HG02763 (cell line): ENCODE results near the gene VSTM2L.
A peak's percentile ranks its signal among the peaks of the same experiment; 100 is the strongest.

Experiments used
- ATAC-seq: cut with Tn5 transposase; IDR thresholded peaks from one replicate; pipeline ENCODE4 v1.9.1; 2021; ENCODE audit warnings: mild to moderate bottlenecking, moderate library complexity; ENCODE audit not compliant: unreplicated experiment

Gene VSTM2L

DNA sequence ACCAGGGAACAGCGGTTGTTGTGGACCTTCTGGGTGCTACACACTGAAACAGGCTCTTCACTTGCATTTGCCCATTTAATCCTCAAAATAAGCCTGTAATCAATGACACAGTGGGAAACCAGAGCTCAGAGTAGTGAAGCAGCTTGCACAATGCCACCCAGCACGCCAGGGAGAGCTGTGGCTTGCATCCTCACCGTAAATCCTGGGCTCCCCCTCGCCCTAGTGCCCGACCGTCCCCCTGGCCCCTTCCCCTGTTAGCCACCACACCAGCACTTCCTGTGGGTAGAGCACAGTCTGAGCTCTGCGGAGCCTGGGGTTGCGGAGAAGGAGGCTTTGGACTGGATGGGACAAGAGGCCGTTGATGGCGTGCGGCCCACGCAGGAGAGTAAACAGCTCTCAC lies 14.5 kb downstream of the VSTM2L start:
- no peak for ATAC-seq

DNA sequence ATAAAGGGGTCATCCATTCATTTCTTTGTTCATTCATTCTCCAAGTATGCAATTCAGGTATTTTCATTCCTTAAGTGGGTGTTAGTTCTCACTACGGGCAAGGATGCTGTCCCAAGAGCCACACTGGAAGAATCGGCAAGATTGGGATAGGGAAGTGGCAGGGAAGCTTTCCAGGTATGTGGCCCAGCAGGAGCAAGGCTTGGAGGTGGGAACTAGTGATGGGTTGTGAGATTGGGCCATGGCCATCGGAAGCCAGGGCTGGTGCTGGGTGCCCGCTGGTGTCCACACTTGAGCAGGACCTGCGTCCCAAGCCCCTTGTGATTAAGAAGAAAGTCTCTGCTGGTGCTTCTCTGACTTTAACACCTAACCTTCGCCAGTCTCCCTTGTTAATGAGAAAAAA lies 15.1 kb downstream of the VSTM2L start:
- no peak for ATAC-seq

DNA sequence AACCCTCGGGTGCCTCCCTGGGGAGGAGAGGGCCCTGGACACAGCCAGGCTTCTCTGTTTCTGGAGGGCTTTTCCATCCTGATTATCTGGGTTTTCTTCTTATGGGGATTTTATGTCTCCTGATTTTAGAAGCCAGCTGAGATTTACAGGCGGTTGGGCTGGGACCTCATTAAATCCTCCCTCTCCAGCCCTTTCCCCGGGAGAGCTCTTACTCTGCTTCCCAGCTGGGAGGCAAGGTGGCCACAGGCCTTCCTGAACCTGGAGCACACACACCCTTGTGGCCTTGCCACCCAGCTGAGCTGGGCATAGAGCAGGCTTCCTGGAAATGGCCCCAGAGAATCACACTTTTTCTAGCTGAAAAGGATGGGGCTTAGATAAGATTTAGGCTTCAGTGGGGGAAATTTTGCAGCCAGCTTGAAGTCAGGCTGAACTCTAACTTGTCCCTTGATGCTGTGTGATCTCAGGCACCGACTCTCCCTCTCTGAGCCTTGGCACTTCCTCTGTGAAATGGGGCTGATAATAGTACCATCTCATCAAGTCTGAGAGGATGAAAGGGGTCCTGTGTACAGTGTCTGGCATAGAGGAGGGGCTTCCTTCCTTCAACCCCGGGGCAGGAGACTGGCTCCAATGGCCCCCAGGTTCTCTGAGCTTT lies 16.6 kb downstream of the VSTM2L start:
- ATAC-seq = no peak

DNA sequence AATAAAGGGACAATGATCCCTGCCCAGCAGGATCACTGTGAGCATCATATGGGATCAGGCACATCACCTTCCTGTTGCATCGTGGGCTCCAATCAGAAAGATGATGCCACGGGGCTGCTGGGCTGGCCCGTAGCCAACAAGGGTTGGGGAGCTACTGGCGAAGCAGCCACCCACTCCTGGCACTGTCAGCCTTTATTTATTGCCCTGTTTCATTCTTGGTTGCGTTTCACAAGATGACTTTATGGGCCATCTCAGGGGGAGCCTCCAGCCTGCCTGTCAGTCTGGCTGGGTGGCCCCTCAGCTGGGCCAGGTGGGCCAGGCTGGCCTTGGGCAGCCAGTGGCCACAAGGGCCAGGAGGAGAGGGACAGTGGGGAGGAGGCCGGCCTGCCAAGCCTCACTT lies 17.3 kb downstream of the VSTM2L start:
- ATAC-seq = no peak

DNA sequence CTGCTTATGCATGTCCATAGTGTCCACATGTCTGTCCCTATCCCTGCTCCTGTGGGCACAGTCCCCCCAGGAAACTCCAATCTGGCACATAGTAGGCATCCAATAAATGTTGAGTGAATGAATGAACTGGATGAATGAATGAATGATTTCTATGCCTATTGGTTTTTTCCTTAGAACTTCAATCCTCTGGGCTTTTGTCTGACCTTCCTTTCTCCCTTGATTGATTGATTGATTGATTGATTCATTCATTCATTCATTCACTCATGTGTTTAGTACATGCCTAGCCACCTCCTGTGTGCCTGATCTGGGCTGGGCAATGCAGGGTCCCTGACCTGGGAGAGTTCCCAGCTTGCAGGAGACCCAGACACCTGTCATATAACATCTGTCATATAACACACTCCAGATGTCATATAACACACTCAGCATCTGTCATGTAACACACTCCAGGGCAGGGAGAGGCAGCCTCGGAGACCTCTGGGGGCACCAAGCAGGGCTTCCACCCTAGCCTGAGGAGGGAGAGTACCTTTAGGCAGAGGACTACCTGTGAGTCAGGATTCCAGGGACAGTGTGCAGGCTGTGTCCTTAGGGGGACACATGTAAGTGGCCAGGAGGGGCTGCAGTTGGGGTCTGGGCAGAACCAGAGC lies 17.9 kb downstream of the VSTM2L start:
- no peak for ATAC-seq

DNA sequence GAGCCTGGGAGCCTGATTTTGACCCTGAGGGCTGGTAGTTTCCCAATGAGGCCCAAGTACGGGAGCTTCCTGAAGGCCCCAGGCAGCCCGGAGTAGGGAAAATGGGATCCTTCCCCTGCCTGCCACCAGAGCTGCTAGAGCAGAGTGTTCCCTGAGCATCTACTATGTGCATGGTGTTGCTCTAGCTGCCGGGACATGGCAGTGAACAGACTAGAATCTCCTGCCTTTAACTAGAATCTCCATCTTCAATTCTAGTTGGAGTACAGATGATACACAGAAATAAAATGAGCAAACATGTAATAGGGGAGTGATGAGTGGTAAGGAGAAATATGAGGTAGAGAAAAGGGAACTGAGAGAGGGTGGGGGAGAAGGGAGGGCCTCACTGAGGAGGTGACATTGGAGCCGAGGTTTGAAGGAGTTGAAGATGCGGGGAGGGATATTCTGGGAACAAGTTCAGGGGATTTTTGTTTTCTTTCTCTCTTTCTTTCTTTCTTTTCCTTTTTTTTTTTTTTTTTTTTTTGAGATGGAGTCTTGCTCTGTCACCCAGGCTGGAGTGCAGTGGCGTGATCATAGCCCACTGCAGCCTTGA lies 18.5 kb downstream of the VSTM2L start:
- peak; percentile 62 for ATAC-seq

DNA sequence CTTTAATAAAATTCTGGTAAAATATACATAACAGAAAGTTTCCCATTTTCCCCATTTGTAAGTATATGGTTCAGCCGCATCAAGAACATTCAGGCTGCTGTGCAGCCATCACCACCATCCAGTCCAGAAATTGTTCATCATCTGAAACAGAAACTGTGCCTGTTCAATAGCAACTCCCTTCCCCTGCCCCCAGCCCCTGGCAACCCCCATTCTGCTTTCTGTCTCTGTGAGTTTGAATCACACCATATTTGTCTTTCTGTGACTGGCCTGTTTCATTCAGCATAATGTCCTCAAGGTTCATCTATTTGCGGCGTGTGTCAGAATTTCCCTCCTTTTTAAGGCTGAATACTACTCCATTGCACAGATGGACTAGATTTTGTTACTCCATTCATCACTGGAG lies 19.1 kb downstream of the VSTM2L start:
- peak; percentile 40 for ATAC-seq

DNA sequence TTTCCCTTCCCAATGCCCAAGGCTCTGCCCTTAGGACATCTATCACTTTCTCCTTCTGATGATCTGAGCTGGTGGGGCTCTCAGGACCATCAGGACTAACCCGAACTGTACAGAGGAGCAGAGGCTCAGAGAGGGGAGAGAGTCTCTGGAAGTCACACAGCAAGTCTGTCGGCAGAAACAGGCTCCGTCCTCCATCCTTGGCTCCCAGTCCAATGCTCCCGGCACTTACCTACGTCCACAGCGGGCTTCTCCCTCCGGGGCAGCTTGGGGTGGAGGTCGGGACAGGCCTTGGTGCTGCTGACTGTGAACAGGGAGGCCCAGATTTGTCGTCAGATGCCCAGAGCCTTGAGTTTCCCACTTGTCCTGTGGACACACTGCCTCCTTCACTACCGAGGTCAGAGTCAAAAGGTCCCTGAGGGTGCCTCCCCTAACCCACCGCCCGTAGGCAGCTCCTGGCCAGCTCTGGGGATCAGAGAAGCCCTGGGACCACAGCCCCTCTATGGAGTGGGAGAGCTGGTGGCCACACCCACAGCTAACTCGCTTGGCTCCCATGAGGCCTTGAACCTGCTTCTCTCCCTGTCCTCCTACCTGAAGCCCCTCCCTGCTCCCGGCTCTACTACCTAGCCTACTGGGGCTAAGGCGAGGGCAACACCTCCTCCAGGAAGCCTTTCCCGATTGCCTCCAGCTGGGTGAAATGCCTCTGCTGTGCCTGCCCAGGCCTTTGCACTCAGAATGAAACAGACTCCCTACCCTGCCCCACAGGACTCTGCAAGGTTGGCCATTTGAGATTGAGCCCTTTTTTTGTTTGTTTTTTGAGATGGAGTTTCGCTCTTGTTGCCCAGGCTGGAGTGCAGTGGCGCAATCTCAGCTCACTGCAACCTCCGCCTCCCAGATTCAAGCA lies 22.6 kb downstream of the VSTM2L start:
- no peak for ATAC-seq

DNA sequence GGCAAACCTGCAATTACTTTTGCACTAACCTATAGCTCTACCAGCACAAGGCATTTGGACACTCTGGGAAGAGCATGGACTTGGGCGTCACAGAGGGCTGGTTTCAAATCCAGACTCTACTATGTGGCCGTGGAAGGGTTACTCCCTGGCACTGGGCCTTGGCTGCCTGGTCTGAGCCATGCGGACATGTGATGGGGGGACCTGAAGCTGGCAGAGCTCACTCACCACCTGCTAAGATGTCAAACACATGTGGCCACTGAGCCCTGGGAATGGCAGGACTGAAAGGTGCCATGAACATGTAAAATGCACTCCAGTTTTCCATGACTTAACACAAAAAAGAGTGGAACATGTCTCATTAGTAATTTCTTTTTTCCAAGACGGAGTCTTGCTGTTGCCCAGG lies 23.7 kb downstream of the VSTM2L start:
- ATAC-seq = no peak

DNA sequence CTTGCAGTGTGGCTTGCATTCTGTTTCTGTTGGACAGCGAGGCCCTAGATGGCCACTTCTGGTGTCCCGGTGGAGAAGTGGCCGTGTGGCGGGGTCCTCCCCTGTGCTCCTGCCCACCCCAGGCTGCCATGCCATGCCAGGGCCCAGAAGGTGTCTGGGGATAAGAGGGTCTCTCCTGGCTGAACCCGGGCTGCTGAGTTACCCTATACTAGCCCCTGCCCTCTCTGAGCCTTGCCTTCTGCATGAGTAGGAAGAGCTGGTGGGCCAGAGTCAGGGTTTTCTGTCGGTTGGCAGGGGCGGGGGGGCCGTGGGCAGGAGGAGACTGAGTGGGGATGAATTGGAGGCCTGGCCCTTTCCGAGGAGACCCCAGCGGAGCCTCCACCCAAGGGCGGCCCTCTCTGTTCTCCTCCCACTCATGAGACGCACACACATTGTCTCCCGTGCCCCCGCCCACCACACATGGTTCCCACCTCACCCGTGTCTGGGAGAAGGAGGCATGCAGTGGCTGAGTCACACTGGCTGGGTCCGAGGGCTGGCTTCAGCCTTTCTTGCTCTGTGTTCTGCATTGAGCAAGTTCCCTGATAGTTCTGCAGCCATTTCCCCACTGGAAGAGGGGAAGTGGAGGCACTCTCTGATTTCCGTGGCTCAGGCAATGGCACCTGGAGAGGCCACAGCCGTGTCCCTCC lies 24.6 kb downstream of the VSTM2L start:
- no peak for ATAC-seq

DNA sequence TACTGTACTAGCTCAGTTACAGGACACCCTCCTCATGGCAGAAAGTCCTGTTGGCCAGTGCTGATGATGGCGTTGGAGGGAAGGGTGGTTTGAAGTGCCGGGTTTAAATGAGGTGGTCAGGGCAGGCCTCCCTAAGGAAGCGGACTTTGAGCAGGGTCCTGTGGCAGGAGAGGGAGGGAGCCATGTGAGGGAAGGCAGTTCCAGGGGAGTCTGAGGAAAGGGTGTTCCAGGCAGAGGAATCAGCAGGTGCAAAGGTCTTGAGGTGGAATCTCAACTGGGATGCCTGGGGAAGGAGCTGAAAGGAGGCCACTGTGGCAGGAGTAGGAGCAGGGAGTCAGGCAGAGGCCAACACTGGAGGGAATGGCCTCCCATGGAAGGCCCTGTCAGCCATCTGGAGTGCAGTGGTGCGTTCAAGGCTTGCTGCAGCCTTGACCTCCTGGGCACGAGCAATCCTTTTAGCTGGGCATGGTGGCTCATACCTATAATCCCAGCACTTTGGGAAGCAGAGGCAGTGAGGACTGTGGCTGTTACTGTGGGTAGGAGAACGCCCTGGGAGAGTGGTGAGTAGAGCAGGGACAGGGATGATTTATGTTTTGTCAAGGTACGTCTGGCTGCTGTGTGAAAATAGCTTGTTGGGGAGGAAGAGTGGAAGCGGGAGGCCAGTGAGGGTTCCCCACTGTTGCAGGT lies 26.2 kb downstream of the VSTM2L start:
- ATAC-seq = no peak

DNA sequence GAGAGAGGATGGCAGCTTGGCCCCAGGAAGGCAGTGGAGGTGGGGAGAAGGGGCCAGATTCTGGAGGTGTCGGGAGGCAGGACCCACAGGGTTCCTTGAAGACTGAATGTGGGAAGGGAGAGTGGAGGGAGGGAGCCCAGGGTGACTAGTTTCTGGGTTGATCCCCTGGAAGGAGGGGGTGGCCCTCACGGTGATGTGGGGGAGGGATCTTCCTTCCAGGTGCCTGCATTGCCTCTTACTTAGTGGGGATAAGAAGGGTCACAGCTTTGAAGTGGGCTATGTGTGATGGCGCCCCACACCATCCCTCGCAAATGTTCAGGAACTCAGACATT lies 26.7 kb downstream of the VSTM2L start:
- no peak for ATAC-seq

DNA sequence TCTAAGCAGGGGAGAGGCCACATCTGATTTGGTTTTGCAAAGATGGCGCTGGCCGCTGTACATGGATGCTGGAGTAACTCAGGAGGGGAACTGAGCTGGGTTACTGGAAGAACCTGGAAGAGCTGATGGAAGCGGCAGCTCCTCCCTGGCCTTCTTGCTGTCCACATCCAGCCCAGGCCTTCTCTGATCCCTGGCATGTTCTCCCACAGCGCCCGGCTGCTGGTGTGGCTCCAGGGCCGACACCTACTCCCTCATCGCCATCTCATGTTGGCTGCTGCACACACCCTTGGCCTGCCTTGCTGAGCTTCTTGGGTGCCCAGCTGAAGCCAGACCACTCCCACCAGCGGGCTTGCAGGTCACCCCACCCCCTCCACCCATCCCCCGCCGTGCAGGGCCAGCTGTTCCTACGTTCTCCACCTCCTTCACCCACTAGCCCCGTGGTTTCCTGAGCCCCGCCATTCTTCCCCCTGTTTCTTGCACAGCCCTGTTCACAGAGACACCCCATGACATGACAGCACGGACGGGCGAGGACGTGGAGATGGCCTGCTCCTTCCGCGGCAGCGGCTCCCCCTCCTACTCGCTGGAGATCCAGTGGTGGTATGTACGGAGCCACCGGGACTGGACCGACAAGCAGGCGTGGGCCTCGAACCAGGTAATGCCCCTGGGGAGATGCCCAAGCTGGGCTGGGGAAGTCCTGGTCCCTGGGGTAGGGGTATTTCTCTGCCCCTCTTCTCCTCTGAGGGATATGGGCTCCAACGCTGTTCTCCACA lies 28.4 kb downstream of the VSTM2L start:
- no peak for ATAC-seq

DNA sequence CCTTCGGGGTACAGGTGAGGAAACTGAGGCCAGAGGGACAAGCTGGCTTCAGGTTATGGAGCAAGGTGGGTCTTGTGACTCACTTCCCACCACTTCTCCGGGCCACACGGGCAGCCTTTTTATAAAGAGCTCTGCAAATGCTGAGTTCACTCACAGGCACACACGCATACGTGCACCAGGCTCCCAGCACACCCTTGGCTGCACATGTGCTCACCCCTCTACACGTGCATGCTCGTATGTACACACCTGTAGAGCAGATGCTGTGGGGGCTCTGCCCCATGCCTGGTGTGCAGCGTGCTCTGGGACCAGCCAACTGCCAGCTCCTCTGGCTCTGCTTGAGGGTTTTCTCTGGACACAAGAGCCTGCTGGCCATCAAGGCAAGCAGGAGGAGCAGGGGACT lies 29.1 kb downstream of the VSTM2L start:
- ATAC-seq = no peak

DNA sequence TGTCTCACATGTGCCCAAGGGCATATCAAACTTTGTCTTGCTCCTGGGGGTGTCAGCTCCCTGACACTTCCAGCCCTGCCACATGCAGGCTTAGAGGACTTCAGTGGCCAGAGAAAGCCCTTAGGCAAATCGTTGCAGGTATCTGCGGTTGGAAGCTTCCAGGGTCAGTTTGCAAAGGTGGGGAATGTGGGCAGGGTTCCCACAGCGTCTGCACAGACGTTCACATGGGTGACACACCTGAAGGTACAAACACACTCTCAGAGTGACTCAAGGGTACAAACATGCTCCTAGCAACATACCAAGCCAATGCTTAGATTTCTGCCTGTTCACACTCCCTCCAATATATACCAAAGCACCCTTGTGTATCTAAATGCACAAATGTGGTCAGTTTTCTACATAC lies 30.0 kb downstream of the VSTM2L start:
- ATAC-seq = no peak

DNA sequence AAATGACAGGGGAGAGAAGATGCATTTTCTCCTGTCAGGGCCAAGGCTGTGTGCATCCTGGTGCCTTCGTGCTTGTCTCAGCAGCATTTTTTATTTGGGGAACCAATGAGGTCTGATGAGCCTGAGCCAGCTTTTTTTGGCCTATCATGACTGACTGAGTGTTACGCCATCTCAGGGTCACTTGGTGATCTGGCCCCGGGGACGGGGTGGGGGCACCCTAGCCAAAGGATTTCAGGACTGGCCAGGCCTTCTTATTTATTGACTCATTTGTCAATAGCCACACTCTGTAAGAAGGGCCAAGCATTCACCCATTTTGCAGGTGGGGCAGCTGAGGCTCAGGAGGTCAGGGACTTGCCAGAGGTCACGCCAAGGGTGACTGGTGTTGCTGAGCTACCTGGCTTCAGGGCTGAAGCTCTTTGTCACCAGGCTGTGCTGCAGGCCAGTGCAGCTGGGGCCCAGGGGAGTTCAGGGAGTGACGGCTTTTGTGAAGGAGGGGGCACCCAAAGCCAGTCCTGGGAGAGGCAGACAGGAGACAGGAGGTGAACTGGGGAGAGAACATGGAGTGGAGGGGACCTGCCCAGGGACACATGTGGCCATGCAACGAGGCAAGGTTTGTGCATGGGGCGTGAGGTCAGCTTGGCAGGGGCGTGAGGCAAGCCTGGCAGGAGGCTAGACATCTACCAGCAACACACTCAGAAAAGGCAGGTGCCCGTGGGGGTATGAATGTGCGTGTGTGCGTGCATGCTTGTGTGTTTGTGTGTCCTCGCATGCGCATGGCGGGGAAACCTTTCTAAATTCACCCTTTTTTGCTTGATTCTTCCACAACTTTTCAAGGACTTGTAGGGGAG lies 31.1 kb downstream of the VSTM2L start:
- ATAC-seq = no peak

DNA sequence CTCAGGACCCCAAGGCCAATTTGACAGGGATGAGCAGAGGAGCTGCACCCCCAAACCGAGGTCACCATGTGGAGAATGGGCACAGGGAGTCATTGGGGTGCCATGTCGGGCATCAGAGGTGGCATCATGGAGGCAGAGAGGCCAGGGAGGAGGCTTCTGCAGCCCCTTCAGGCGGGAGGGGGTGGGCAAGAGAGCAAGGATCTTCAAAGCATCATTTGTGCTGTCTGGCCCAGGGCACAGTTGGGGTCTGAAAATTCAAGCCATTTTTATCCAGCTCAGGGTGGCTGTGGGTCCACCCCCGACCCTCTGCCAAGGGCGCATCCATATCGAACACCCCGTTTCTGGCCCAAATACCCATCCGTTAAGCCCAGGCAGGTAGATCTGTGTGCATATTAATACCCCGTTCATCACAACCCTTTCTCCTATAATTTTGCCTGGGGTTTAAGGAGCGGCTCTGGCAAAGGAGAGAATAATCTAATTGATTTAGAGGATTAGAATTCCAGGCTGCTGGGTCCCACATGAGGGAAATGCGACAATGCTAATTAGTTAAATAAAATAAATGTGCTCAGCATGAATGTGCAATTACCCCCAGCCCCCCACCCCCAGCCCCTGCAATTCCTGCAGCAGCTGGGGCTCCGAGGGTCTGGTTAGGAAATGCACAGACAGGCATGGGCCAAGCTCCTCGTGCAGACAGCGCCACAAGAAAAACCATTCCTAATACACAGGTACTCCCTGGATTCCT lies 31.9 kb downstream of the VSTM2L start:
- ATAC-seq = no peak

DNA sequence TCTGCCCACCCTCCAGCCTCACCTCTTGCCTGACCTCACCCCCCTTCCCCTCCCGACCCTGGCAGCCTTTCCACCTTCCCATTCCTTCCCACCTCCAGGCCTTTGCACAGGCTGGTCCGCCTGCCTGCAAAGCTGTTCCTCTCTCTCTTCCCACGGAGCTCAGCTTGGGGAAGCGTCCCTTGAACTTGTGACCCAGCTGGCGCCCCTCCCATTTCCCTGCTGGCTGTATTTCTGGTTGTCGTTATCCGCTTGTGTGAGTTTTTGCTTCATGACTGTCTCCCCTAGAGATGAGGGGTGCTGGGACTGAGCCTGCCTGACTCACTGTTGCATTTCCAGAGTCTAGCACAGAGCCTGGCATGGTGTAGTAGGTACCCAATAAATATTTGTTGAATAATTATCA lies 32.5 kb downstream of the VSTM2L start:
- no peak for ATAC-seq
